Spinal cord (tissue), 10 donors: ENCODE results near the gene SOCS7. TPM values are rescaled to one million over a fixed set of nuclear protein-coding genes. Genes with fewer than 3 reads are reported as not detected.

Experiments used
- DNase-seq, 6 donors: peaks; one replicate each; pipeline versions ENCODE4 v3.0.0 to v3.0.0-alpha.2; 2013 to 2015; ENCODE audit warnings: low spot score in 6 of 6, low read depth in 4 of 6
- H3K27ac ChIP-seq: one replicate; pipeline ENCODE4 v1.5.1; 2013; ENCODE audit warnings: low read depth, low read length, control low read depth
- H3K27me3 ChIP-seq: one replicate; pipeline ENCODE4 v1.6.1; 2013; ENCODE audit warnings: low read length; ENCODE audit not compliant: control insufficient read depth, insufficient read depth
- H3K36me3 ChIP-seq: one replicate; pipeline ENCODE4 v1.6.1; 2013; ENCODE audit warnings: low read length; ENCODE audit not compliant: control insufficient read depth, insufficient read depth
- H3K4me1 ChIP-seq: one replicate; pipeline ENCODE4 v1.6.1; 2013; ENCODE audit warnings: low read length; ENCODE audit not compliant: control insufficient read depth, insufficient read depth
- H3K4me3 ChIP-seq: one replicate; pipeline ENCODE4 v1.5.1; 2013; ENCODE audit warnings: low read depth, low read length, control low read depth
- H3K9me3 ChIP-seq: one replicate; pipeline ENCODE4 v1.6.1; 2013; ENCODE audit warnings: low read length; ENCODE audit not compliant: control insufficient read depth, insufficient read depth
- WGBS: methylation state at CpG from one replicate; pipeline ENCODE4 v1.1.5; 2013; ENCODE audit warnings: missing lambda C conversion rate; ENCODE audit not compliant: insufficient coverage; 5-methylcytosine and 5-hydroxymethylcytosine counted together
- polyA plus RNA-seq, 2 donors: library from polyadenylated mRNA; unstranded; fragments of 120-200 nt; gene quantifications; one replicate each; pipeline ENCODE4 v1.2.1, GENCODE V29; 2013; ENCODE audit not compliant: insufficient read length in 2 of 2
- total RNA-seq, 2 donors: library from RNA; depleted of rRNA in 1 of 2; stranded (reverse); fragments of 120-200 nt in 1 of 2; fragments of >200 nt in 1 of 2; gene quantifications; one replicate each; pipeline versions ENCODE4 v1.2.3 to v1.2.4, GENCODE V29; 2013 to 2014
- donor health status: healthy.

SOCS7 gene
- total and polyA plus RNA-seq, 4 donors: 22.2 to 33.4 (median 28.7) TPM

- Histone ChIP-seq H3K27me3 (peaks cover 19% of the 10 kb centered on the region), H3K27ac (peak overlapping the region; percentile 6), H3K36me3 (peaks cover 22% of the 10 kb centered on the region), H3K9me3 (no peaks in the 10 kb centered on the region), H3K4me3 (peak overlapping the region; percentile 20), H3K4me1 (peaks cover 62% of the 10 kb centered on the region)
- DNase-seq: peak in 1 of 6 donors; percentile 53
- 30% methylated on average over 12 of the region's 12 CpGs for WGBS
Measured at GRCh38 chr17:38454532-38454931, 102.9 kb downstream of the SOCS7 start.

Other genes starting within 250 kb of the SOCS7 start
- not detected for gene TBC1D3E, start 223.9 kb upstream of the SOCS7 start, total RNA-seq
- gene TBC1D3E, start 223.9 kb upstream of the SOCS7 start, polyA plus RNA-seq: not detected
- not detected for gene TBC1D3, start 159.3 kb upstream of the SOCS7 start, total RNA-seq
- under 1 TPM in 1 of 2 donors, not detected in 1; 0.24 TPM for gene TBC1D3, start 159.3 kb upstream of the SOCS7 start, polyA plus RNA-seq
- 10 to 100 TPM; 26.8 to 36.3 TPM for gene MRPL45, start 54.7 kb upstream of the SOCS7 start, total RNA-seq
- gene MRPL45, start 54.7 kb upstream of the SOCS7 start, polyA plus RNA-seq: 10 to 100 TPM; 32.3 to 36.4 TPM
- gene GPR179, start 7.9 kb upstream of the SOCS7 start, total RNA-seq: 1 to 10 TPM; 1.3 to 3.2 TPM
- 1 to 10 TPM; 6.3 to 7.6 TPM for gene GPR179, start 7.9 kb upstream of the SOCS7 start, polyA plus RNA-seq
- gene ARHGAP23, start 76.6 kb downstream of the SOCS7 start, total RNA-seq: 10 to 100 TPM; 49.0 to 52.6 TPM
- 10 to 100 TPM; 68.9 to 88.0 TPM for gene ARHGAP23, start 76.6 kb downstream of the SOCS7 start, polyA plus RNA-seq